ENCODE results near the gene RNU11.
"Not testable (repeated sequence)": the region's sequence is repeated elsewhere in the genome, so short reads cannot be mapped to it uniquely, and the experiment has no call there.

RNU11 gene

GRCh38 chr1:28648474-28649198 lies at the start of gene RNU11:
RNU11 (plus strand) TSS chr1:28648600.
- peak; percentile 63 to 83 (median 73) for DNase-seq

GRCh38 chr1:28601696-28602095 lies 46.7 kb upstream of the RNU11 start:
- DNase-seq = no peak

DNA sequence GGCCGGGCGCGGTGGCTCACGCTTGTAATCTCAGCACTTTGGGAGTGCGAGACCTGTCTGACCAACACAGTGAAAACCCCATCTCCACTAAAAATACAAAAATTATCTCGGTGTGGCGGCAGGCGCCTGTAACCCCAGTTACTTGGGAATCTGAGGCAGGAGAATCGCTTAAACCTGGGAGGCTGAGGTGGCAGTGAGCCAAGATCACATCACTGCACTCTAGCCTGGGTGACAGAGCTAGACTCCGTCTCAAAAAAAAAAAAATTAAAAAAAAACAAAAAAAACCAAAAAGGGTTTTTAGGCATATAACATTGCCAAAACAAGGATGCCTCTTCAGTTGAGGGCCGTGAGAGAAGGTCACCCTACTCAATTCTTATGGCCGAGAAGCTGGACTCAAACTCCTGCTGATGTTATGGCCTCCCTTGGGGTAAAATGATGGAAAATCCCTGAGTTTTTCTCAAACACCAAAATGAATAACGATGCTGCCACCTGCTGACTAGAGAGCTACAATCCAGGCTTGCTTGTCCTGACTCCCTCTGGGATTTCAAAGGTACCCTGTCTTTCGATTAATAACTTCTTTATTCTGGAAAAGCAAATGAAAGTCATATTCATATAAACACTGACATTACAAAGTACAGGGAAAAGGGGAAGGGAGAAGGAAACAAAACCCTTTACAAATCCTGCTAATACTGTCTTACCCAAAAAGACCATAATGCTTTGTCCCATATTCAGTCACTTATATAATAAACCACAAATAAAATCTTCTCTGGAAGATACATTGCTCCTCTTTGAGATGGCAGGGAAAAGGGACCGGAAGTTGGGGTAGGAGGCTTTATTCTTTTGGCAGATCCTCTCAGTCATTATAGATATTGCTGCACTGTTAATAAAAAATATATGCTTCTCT lies 45.6 kb upstream of the RNU11 start:
- DNase-seq = no peak

DNA sequence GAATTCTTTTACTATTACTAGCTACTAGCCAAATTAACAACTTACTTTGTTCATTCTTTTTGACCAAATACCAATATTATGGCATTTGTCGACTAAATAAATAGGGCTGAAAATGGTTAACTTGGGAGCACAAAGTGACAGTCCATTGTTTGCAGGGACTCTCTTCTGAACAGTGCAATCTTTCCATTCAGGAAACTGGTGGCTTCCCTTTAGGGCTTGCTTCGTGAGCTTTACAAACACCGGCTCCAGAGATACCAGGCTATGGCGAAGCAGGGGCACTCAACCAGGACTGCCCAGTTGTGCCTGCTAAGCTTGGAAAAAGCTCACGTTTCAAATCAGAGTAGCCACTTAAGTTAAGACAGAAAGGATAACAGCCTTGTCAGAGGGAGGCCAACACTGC lies 44.0 kb upstream of the RNU11 start:
- DNase-seq = no peak

DNA sequence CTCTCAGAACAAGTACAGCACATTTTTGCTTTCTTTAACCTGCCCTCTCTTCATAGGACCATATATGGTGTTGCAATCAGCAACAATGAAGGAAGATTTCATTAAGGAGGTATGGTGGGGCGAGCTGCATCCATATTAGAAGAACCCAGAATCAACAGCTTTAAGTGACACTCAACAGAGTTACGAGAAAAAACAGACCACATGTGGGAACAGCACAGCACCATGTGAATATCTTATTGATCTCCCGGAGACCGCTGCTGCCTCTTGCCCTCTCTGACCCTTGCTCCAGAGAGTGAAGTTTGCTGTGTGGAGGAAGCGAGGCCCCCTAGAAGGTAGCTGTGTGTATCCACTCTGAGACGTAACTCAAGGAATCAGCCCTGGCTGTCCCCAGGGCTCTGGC lies 43.4 kb upstream of the RNU11 start:
- no peak for DNase-seq

GRCh38 chr1:28606771-28607170 lies 41.6 kb upstream of the RNU11 start:
- no peak for DNase-seq

DNA sequence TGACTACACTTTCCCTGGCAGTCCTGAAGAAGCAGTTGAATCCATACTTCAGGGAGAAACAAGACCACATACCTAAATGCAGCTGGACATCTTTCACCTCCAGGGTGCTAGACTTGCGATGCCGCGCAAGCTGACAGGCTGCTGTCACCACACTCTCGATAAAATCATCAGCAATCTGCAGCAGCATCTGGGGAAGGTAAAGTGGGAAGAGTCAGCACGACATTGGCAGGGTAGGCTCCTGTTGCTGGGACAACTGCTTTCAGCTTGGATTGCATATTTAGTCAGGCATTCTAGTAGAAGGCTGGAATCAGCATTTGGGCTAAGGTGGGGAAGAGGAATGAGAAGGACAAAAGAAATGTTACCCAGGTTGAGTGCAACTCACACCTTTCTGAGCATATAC lies 35.2 kb upstream of the RNU11 start:
- DNase-seq = no peak

GRCh38 chr1:28631713-28632112 lies 16.7 kb upstream of the RNU11 start:
- no peak for DNase-seq

DNA sequence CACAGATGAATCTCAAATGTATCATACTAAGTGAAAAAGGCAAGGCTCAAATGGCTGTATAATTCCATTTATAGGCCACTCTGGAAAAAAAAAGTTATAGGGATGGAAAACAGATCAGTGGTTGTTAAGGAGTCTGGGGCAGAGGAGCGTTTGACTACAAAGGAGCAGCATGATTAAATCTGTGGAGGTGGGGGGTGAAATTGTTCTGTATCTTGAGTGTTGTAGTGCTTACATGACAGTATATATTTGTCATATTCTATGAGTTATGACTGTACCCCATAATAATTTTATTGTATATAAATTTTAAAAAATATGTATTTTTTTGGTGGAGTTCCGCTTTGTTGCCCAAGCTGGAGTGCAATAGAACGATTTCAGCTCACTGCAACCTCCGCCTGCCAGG lies 15.8 kb upstream of the RNU11 start:
- no peak for DNase-seq

GRCh38 chr1:28640766-28641165 lies 7.6 kb upstream of the RNU11 start:
- DNase-seq = no peak

DNA sequence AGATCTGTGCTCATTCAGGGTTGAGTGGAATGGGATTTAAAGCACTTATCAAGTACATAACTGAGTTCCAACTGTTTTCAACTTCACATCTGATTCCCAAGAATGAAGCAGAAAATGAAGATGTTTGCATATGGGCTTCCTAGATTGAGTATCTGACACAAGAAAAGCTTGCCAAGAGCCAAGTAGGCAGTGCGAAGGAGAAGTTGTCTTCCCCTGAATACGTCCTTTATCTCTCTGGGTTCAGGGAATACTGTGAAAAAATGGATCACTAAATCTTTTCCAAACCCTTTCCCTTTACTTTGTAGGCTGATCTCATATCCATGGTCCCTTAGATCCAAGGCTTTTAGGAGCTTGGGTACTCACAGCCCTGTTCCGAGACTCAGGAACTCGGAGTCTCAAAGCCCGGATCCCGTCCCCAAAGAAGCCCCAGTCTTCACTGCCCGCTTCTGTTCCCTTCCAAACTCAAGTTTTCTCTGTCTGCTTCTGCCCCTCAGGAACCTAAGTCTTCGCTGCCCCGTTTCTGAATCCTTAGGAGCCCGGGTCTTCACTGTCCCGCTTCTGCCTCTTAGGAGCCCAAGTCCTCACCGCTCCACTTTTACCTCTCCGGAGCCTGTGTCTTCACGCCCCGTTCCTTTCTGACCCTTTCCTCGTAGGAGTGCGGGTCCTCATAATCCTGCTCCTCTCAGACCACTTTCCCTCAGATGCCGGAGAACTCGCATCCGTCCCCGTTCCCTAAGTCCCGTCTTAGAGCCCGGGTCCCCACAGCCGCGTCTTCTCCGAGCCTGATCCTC lies 6.1 kb upstream of the RNU11 start:
- no peak for DNase-seq

- peak; percentile 72 to 85 (median 84) for DNase-seq
Observed at GRCh38 chr1:28642847-28643635, 5.4 kb upstream of the RNU11 start, which contains the start of gene TAF12. TAF12 (minus strand) TSS chr1:28643067; CDS start chr1:28622081, 20,986 bp downstream.

DNA sequence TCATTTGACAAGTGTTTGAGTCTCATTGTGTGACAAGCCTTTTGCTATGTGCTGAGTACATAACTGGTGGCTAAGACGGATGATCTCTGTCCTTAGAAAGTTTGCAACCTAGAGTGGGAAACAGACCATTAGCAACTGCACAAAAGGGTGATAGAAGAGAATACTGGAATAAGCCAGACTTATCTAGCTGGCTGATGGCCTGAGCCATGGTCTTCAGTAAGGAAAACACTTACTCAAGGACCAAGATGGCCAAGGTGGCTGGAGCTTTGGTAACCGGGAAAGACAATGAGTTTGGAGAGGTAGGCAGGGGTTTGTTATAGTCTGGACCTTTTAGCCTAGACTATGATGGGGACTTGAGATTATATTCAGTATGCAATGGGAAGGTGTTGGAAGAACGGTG lies 3.9 kb upstream of the RNU11 start:
- no peak for DNase-seq

GRCh38 chr1:28645406-28645805 lies 3.0 kb upstream of the RNU11 start:
- not testable (repeated sequence) for DNase-seq

GRCh38 chr1:28646040-28646439 lies 2.4 kb upstream of the RNU11 start:
- no peak for DNase-seq

DNA sequence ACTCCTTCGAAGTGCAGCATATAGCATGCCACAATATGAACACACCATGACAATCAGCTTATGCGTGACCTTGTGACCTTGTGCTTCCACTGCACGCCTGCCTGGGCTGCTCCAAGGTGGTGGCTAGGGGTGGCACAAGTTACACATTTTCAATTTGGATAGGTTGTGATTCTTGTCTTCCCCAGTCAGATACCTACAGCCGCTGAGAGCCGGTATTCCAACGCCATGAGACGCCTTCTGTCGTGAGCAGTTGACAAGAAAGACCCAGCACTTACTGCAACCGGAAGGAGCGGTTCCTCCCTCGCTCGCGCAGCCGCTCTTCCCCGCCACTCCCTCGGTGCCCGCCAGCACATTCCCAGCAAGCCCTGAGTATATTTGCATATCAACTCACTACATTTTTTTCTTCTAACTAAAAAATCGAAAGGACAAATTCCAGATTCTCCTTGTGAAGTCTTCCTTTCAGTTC lies 359 bp upstream of the RNU11 start:
- peak; percentile 59 to 77 (median 68) for DNase-seq

DNA sequence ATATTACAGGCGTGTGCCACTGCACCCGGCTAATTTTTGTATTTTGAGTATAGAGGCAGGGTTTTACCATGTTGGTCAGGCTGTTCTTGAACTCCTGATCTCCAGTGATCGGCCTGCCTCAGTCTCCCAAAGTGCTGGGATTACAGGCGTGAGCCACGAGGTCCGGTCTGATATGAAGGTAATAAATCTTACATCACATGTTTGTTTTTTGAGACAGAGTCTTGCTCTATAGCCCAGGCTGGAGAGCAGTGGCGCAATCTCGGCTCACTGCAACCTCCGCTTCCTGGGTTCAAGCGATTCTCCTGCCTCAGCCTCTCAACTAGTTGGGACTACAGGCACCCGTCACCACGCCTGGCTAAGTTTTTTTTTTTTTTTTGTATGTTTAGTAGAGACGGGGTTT lies 4.7 kb downstream of the RNU11 start:
- DNase-seq = not testable (repeated sequence)

GRCh38 chr1:28653870-28654269 lies 5.5 kb downstream of the RNU11 start:
- DNase-seq = not testable (repeated sequence)

- DNase-seq = not testable (repeated sequence)
Observed at GRCh38 chr1:28655448-28656311, 7.3 kb downstream of the RNU11 start.

DNA sequence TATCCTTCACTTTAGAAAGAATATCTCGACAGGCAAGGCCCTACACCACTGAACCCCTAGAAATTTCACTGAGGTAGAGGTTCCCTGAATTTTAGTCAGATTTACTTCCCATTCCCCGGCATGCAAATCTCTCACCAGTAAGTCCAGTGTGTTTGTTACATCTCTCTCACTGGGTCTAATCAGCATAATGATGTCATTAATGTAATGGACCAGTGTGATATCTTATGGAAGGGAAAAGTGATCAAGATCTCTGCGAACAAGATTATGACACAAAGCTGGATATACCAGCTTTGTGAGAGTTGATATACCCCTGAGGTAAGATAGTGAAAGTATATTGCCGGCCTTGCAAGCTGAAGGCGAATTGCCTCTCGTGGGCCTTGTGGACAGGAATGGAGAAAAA lies 7.9 kb downstream of the RNU11 start:
- DNase-seq = no peak

GRCh38 chr1:28663871-28664470 lies 15.6 kb downstream of the RNU11 start:
- DNase-seq = no peak
